Activated naive CD4-positive, alpha-beta T cell treated with anti-CD3 and anti-CD28 coated beads, Interleukin-2, amount 10 ng/mL, durations not matched to agents 7 days and 5 days (primary cell): ENCODE measurements around the gene RNF38.
"Not testable (repeated sequence)": the region's sequence is repeated elsewhere in the genome, so short reads cannot be mapped to it uniquely, and the experiment has no call there.

Experiments used
- CTCF ChIA-PET: fragments of 350-600 bp; sonication (Branson Sonifier 250); formaldehyde crosslinking; loops from one replicate; lab custom pipeline; 2021; ENCODE audit warnings: antibody characterized with exemption; lab: Charles Lee
- DNase-seq: peaks from one replicate; pipeline ENCODE4 v3.0.0-alpha.2; 2020
- H3K27ac Mint-ChIP-seq: one replicate; pipeline ENCODE4 v1.8.0; 2021; ENCODE audit warnings: mild to moderate bottlenecking, moderate library complexity, mixed read lengths
- H3K27me3 Mint-ChIP-seq: one replicate; pipeline ENCODE4 v1.8.0; 2021; ENCODE audit warnings: mild to moderate bottlenecking, mixed read lengths
- H3K36me3 Mint-ChIP-seq: one replicate; pipeline ENCODE4 v1.8.0; 2021; ENCODE audit warnings: mixed read lengths
- H3K4me1 Mint-ChIP-seq: one replicate; pipeline ENCODE4 v1.8.0; 2021; ENCODE audit warnings: mixed read lengths
- H3K4me3 Mint-ChIP-seq: one replicate; pipeline ENCODE4 v1.8.0; 2021; ENCODE audit warnings: mild to moderate bottlenecking, moderate library complexity, mixed read lengths
- H3K9me3 Mint-ChIP-seq: one replicate; pipeline ENCODE4 v1.8.0; 2021; ENCODE audit warnings: mixed read lengths

Gene RNF38

GRCh38 chr9:36398745-36399144, 1.3 kb downstream of the RNF38 start:
- peaks cover 43% of the 10 kb centered on the region for H3K4me1 Mint-ChIP-seq
- H3K27ac Mint-ChIP-seq = peak overlapping the region; percentile 78

GRCh38 chr9:36396985-36397384, 3.1 kb downstream of the RNF38 start:
- Mint-ChIP-seq H3K36me3 (peaks cover 20% of the 10 kb centered on the region), H3K4me1 (peaks cover 43% of the 10 kb centered on the region), H3K4me3 (no peak overlapping the region), H3K9me3 (no peaks in the 10 kb centered on the region), H3K27ac (no peak overlapping the region), H3K27me3 (no peaks in the 10 kb centered on the region)
- CTCF ChIA-PET = interaction anchor here (1.2 kb wide), 1 partner anchor 10 kb away, joined by 3 read pairs; no protein-coding TSS in a partner anchor
- DNase-seq = no peak

More at GRCh38 chr9:36398745-36399144, 1.3 kb downstream of the RNF38 start:
- Mint-ChIP-seq H3K9me3 (no peaks in the 10 kb centered on the region), H3K27me3 (no peaks in the 10 kb centered on the region), H3K4me3 (peak overlapping the region; percentile 53), H3K36me3 (peaks cover 11% of the 10 kb centered on the region)
- DNase-seq = no peak
- CTCF ChIA-PET = no interaction called here

GRCh38 chr9:36392489-36392888, 7.6 kb downstream of the RNF38 start:
- Mint-ChIP-seq H3K9me3 (no peaks in the 10 kb centered on the region), H3K27me3 (no peaks in the 10 kb centered on the region), H3K4me1 (peaks cover 32% of the 10 kb centered on the region), H3K4me3 (no peak overlapping the region), H3K36me3 (peaks cover 30% of the 10 kb centered on the region), H3K27ac (no peak overlapping the region)
- DNase-seq = no peak
- CTCF ChIA-PET = interaction anchor here (1.2 kb wide), 1 partner anchor 10 kb away, joined by 3 read pairs; no protein-coding TSS in a partner anchor

GRCh38 chr9:36389590-36389989, 10.5 kb downstream of the RNF38 start:
- Mint-ChIP-seq H3K27ac (no peak overlapping the region), H3K27me3 (no peaks in the 10 kb centered on the region)

GRCh38 chr9:36386396-36386965, 13.6 kb downstream of the RNF38 start:
- H3K9me3 Mint-ChIP-seq, DNase-seq, H3K27ac Mint-ChIP-seq, H3K4me3 Mint-ChIP-seq, CTCF ChIA-PET, H3K27me3 Mint-ChIP-seq: not testable (repeated sequence)
- Mint-ChIP-seq H3K4me1 (peaks cover 39% of the 10 kb centered on the region), H3K36me3 (peaks cover 30% of the 10 kb centered on the region)

More at GRCh38 chr9:36389590-36389989, 10.5 kb downstream of the RNF38 start:
- Mint-ChIP-seq H3K4me1 (peaks cover 24% of the 10 kb centered on the region), H3K9me3 (no peaks in the 10 kb centered on the region), H3K4me3 (no peak overlapping the region), H3K36me3 (peaks cover 37% of the 10 kb centered on the region)
- DNase-seq = no peak
- CTCF ChIA-PET = interaction anchor here (1.7 kb wide), 1 partner anchor 17 kb away, joined by 4 read pairs; no protein-coding TSS in a partner anchor

GRCh38 chr9:36382484-36382883, 17.6 kb downstream of the RNF38 start:
- Mint-ChIP-seq H3K27ac (no peak overlapping the region), H3K4me3 (no peak overlapping the region), H3K9me3 (no peaks in the 10 kb centered on the region), H3K4me1 (peaks cover 43% of the 10 kb centered on the region), H3K36me3 (peaks cover 16% of the 10 kb centered on the region), H3K27me3 (no peaks in the 10 kb centered on the region)
- DNase-seq = no peak
- CTCF ChIA-PET = interaction anchor here (0.9 kb wide), 1 partner anchor 10 kb away, joined by 3 read pairs; no protein-coding TSS in a partner anchor

GRCh38 chr9:36364577-36364976, 35.5 kb downstream of the RNF38 start:
- CTCF ChIA-PET = interaction anchor here (0.6 kb wide), 1 partner anchor 380 kb away, joined by 4 read pairs; no protein-coding TSS in a partner anchor
- no peaks in the 10 kb centered on the region for H3K27me3 Mint-ChIP-seq
- H3K36me3 Mint-ChIP-seq = peaks cover 37% of the 10 kb centered on the region
- H3K27ac Mint-ChIP-seq = no peak overlapping the region
- H3K9me3 Mint-ChIP-seq = no peaks in the 10 kb centered on the region
- DNase-seq = no peak
- no peaks in the 10 kb centered on the region for H3K4me1 Mint-ChIP-seq
- H3K4me3 Mint-ChIP-seq = no peak overlapping the region

- H3K9me3 Mint-ChIP-seq = no peaks in the 10 kb centered on the region
- H3K4me1 Mint-ChIP-seq = no peaks in the 10 kb centered on the region
- H3K27me3 Mint-ChIP-seq = no peaks in the 10 kb centered on the region
- no peak overlapping the region for H3K27ac Mint-ChIP-seq
- H3K36me3 Mint-ChIP-seq = peaks cover 31% of the 10 kb centered on the region
- CTCF ChIA-PET = no interaction called here
- DNase-seq = no peak
- H3K4me3 Mint-ChIP-seq = no peak overlapping the region
Observed at GRCh38 chr9:36363448-36363847, 36.6 kb downstream of the RNF38 start.

GRCh38 chr9:36358486-36358885, 41.6 kb downstream of the RNF38 start:
- H3K36me3 Mint-ChIP-seq = peaks cover 32% of the 10 kb centered on the region
- no peak overlapping the region for H3K4me3 Mint-ChIP-seq
- DNase-seq = no peak
- no peaks in the 10 kb centered on the region for H3K9me3 Mint-ChIP-seq
- H3K4me1 Mint-ChIP-seq = peaks cover 2% of the 10 kb centered on the region
- no peak overlapping the region for H3K27ac Mint-ChIP-seq
- no peaks in the 10 kb centered on the region for H3K27me3 Mint-ChIP-seq
- CTCF ChIA-PET = no interaction called here

- H3K27me3 Mint-ChIP-seq = no peaks in the 10 kb centered on the region
- H3K27ac Mint-ChIP-seq = no peak overlapping the region
- no peak overlapping the region for H3K4me3 Mint-ChIP-seq
- no peaks in the 10 kb centered on the region for H3K9me3 Mint-ChIP-seq
- DNase-seq = no peak
- CTCF ChIA-PET = no interaction called here
- peaks cover 29% of the 10 kb centered on the region for H3K36me3 Mint-ChIP-seq
- peaks cover 2% of the 10 kb centered on the region for H3K4me1 Mint-ChIP-seq
Observed at GRCh38 chr9:36357639-36358038, 42.4 kb downstream of the RNF38 start.

GRCh38 chr9:36346569-36346968, 53.5 kb downstream of the RNF38 start:
- H3K27me3 Mint-ChIP-seq = no peaks in the 10 kb centered on the region
- peaks cover 59% of the 10 kb centered on the region for H3K36me3 Mint-ChIP-seq
- no peak overlapping the region for H3K27ac Mint-ChIP-seq
- CTCF ChIA-PET = no interaction called here
- no peak for DNase-seq
- peaks cover 7% of the 10 kb centered on the region for H3K4me1 Mint-ChIP-seq
- no peak overlapping the region for H3K4me3 Mint-ChIP-seq
- H3K9me3 Mint-ChIP-seq = no peaks in the 10 kb centered on the region

- DNase-seq = no peak
- peaks cover 7% of the 10 kb centered on the region for H3K4me1 Mint-ChIP-seq
- no peak overlapping the region for H3K27ac Mint-ChIP-seq
- peaks cover 57% of the 10 kb centered on the region for H3K36me3 Mint-ChIP-seq
- H3K4me3 Mint-ChIP-seq = no peak overlapping the region
- no peaks in the 10 kb centered on the region for H3K9me3 Mint-ChIP-seq
- H3K27me3 Mint-ChIP-seq = no peaks in the 10 kb centered on the region
- CTCF ChIA-PET = interaction anchor here (0.9 kb wide), 1 partner anchor 17 kb away, joined by 3 read pairs; no protein-coding TSS in a partner anchor
Observed at GRCh38 chr9:36345103-36345846, 54.8 kb downstream of the RNF38 start.

- no peak for DNase-seq
- peak overlapping the region; percentile 61 for H3K27ac Mint-ChIP-seq
- peaks cover 7% of the 10 kb centered on the region for H3K4me1 Mint-ChIP-seq
- CTCF ChIA-PET = interaction anchor here (1.1 to 1.4 kb wide), 2 partner anchors 11 to 13 kb away, joined by 4 read pairs; no protein-coding TSS in a partner anchor
- H3K36me3 Mint-ChIP-seq = peaks cover 58% of the 10 kb centered on the region
- H3K4me3 Mint-ChIP-seq = no peak overlapping the region
- no peaks in the 10 kb centered on the region for H3K27me3 Mint-ChIP-seq
- no peaks in the 10 kb centered on the region for H3K9me3 Mint-ChIP-seq
Observed at GRCh38 chr9:36341936-36342577, 58.0 kb downstream of the RNF38 start.

GRCh38 chr9:36337865-36338264, 62.2 kb downstream of the RNF38 start:
- no peak overlapping the region for H3K27ac Mint-ChIP-seq
- CTCF ChIA-PET = interaction anchor here (1.0 to 1.6 kb wide), 2 partner anchors 9 to 90 kb away, joined by 4 to 5 read pairs; no protein-coding TSS in a partner anchor
- H3K36me3 Mint-ChIP-seq = peaks cover 50% of the 10 kb centered on the region
- peaks cover 7% of the 10 kb centered on the region for H3K4me1 Mint-ChIP-seq
- H3K4me3 Mint-ChIP-seq = no peak overlapping the region
- no peaks in the 10 kb centered on the region for H3K9me3 Mint-ChIP-seq
- no peak for DNase-seq
- H3K27me3 Mint-ChIP-seq = no peaks in the 10 kb centered on the region
